ENCODE data around the gene FXYD6. TPM values are rescaled to one million over a fixed set of nuclear protein-coding genes. Genes with fewer than 3 reads are reported as not detected.

Gene FXYD6
- total and polyA plus RNA-seq, 12 donors, result 22.0 to 65.2 (median 36.1) TPM

DNA sequence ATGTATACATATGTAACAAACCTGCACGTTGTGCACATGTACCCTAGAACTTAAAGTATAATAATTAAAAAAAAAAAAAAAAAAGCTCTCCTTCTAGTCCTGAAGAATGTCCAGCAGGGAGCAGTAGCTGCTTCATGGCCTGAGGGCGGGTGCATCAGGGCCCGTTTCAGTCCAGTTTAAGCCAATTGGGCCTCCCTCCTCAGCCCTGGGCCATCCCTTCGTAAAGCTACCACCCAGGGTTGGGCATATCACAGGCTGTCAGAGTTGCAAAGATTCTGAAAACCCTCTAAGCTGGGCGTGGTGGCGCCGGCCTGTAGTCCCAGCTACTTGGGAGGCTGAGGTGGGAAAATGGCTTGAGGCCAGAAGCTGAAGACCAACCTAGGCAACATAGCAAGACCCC is 47.3 kb upstream of the FXYD6 start:
- Histone ChIP-seq H3K4me1 (peaks cover 0 to 5% (median 0%) of the 10 kb centered on the region in 9 donors), H3K36me3 (no peaks in the 10 kb centered on the region), H3K9me3 (no peaks in the 10 kb centered on the region), H3K27me3 (peaks cover 0 to 11% (median 0%) of the 10 kb centered on the region in 7 donors), H3K4me3 (no peak overlapping the region), H3K27ac (no peak overlapping the region)
- intact Hi-C loops (cut with DNase I), result no loop called here
- 94 to 97% methylated on average over 6 to 7 of the region's 7 CpGs for WGBS, 2 donors
- DNase-seq (no peak), ATAC-seq (no peak)
- TF ChIP-seq, protein P1, sequence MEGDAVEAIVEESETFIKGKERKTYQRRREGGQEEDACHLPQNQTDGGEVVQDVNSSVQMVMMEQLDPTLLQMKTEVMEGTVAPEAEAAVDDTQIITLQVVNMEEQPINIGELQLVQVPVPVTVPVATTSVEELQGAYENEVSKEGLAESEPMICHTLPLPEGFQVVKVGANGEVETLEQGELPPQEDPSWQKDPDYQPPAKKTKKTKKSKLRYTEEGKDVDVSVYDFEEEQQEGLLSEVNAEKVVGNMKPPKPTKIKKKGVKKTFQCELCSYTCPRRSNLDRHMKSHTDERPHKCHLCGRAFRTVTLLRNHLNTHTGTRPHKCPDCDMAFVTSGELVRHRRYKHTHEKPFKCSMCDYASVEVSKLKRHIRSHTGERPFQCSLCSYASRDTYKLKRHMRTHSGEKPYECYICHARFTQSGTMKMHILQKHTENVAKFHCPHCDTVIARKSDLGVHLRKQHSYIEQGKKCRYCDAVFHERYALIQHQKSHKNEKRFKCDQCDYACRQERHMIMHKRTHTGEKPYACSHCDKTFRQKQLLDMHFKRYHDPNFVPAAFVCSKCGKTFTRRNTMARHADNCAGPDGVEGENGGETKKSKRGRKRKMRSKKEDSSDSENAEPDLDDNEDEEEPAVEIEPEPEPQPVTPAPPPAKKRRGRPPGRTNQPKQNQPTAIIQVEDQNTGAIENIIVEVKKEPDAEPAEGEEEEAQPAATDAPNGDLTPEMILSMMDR (IDR thresholded peaks at IDR 0.05), result no peak

DNA sequence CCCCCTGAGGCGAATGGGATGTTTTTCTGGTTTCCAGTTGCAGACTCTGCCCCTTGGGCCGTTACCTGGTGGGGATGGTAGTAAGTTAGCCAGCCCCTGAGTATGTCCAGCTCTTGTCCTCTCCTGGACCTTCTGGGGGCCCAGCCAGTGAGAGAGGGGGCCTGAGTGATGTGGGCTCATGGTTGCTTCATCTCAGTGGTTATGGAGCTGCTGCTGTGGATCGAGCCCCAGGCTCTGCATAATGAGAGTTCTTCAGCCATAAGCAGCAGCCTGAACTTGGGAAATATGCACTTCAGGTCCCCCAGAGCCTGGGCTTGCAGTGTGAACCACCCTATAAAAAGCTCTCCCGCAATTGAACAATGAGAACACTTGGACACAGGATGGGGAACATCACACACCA is 46.8 kb upstream of the FXYD6 start:
- no peaks in the 10 kb centered on the region for H3K9me3 ChIP-seq

DNA sequence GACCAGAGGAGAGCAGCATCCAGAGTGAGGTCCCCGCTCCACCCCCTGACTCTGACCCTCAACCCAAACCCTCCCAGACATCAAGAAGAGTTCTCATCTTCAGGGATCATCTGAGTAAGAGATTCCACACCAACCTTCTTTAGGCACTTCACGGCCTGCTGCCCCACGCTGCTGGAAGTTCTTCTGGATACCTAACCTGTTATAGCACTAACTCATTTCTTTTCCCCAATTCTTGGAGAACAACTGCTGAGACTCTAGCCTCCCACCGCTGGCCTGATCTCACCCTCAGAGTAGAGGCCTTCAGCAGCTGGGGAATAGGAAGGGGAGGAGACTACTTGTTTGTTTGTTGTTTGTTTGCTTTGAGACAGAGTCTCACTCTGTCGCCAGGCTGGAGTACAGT is 45.4 kb upstream of the FXYD6 start:
- DNase-seq (no peak), ATAC-seq (no peak)

More for the DNA sequence above, 46.8 kb upstream of the FXYD6 start:
- H3K4me1 ChIP-seq, result peaks cover 0 to under 1% (median 0%) of the 10 kb centered on the region in 9 donors
- no peak overlapping the region for H3K27ac ChIP-seq
- DNase-seq (no peak), ATAC-seq (no peak)
- H3K36me3 ChIP-seq, result no peaks in the 10 kb centered on the region
- peaks cover 0 to 10% (median 0%) of the 10 kb centered on the region in 7 donors for H3K27me3 ChIP-seq
- TF ChIP-seq, protein P1 (IDR thresholded peaks at IDR 0.05), result no peak
- H3K4me3 ChIP-seq, result no peak overlapping the region
- intact Hi-C loops (cut with DNase I), result no loop called here
- WGBS, 2 donors, result 95% methylated on average over 4 of the region's 4 CpGs

DNA sequence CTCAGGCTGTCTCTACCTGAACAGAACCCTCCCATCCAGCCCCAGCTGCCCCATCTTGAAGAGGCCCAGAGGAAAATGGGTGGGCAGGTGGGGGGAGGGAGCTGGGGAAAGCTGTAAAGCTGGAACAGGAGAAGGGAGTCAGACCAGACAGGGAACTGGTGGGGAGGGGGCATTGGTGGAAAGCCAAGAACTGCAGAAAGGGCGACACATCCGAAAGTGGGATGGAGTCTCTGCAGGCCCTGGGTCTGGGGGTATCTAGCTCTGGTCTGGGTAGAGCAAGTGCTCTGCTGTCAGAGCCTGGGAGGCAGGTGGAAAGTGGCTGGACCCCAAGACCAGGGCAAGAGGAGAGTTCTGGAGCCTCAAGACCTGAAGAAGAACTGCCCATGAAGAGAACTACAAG is 45.0 kb upstream of the FXYD6 start:
- ATAC-seq (no peak), DNase-seq (no peak)
- WGBS, 2 donors, result 94 to 97% methylated on average over 2 of the region's 2 CpGs
- Histone ChIP-seq H3K27ac (no peak overlapping the region), H3K9me3 (no peaks in the 10 kb centered on the region), H3K27me3 (peaks cover 0 to 13% (median 0%) of the 10 kb centered on the region in 7 donors), H3K4me3 (no peak overlapping the region), H3K36me3 (no peaks in the 10 kb centered on the region), H3K4me1 (no peaks in the 10 kb centered on the region)
- intact Hi-C loops (cut with DNase I), result no loop called here
- TF ChIP-seq, protein P1 (IDR thresholded peaks at IDR 0.05), result no peak

More for the DNA sequence above, 45.4 kb upstream of the FXYD6 start:
- Histone ChIP-seq H3K36me3 (no peaks in the 10 kb centered on the region), H3K9me3 (no peaks in the 10 kb centered on the region), H3K4me1 (no peaks in the 10 kb centered on the region), H3K27ac (no peak overlapping the region), H3K4me3 (no peak overlapping the region), H3K27me3 (peaks cover 0 to 11% (median 0%) of the 10 kb centered on the region in 7 donors)
- intact Hi-C loops (cut with DNase I), result no loop called here
- TF ChIP-seq, protein P1 (IDR thresholded peaks at IDR 0.05), result no peak
- 95 to 96% methylated on average over 5 of the region's 5 CpGs for WGBS, 2 donors

Measured in heart right ventricle (tissue), 16 donors.